GM12865 (cell line): ENCODE measurements around the gene SLC9A9.

Source experiments
- DNase-seq: peaks from one replicate; pipeline ENCODE4 v3.0.0; 2010; ENCODE audit warnings: low read depth
- H3K4me3 ChIP-seq: 2 replicates; pipeline ENCODE4 v1.5.1; 2011; ENCODE audit warnings: mild to moderate bottlenecking, low read depth, low read length, control low read depth
- CTCF ChIP-seq: IDR thresholded peaks from 2 replicates; pipeline ENCODE4 v1.5.1; 2011; ENCODE audit warnings: low read length, control low read depth, low read depth, inconsistent platforms; ENCODE audit not compliant: insufficient read depth; ENCODE audit errors: missing control alignments

The SLC9A9 gene

GRCh38 chr3:143847787-143848631 is at the start of gene SLC9A9:
SLC9A9 (minus strand) TSS chr3:143848468; CDS start chr3:143848322, 146 bp downstream.
- TF ChIP-seq CTCF: no peak
- H3K4me3 ChIP-seq: peak within 1 kb of the TSS; percentile 99
- peak; percentile 84 for DNase-seq

DNA sequence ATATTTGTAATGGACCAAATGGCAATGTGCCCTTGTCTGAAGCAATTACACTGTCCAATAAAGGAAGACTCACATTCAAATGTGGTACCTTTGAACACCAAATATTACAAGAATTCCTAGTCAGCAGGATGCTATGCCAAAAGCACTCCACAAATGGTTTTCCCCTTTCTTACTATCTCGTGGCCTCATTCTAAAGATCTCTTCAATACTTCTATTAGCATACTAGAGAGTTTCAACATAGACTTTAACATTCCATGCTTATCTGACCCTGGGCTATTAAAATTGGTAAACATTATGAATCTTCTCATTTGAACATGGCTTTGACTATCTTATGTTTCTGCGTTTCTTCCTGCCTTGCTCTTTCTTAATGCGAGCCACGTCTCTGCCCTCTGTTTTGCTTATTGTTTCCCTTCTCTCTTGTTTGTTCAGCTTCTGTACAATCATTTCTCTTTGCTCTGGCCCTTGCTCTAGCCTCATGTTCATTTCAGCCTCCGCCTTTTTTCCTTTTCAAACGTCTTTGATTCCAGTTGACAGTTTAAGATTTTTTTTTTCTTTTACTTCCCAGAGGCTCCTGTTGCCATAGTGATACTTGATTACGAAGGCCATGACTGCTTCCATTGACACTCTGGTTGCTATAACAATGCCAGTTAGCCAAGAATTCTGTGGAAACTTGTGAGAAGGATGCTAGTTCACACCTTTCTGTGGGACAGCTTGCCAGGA is 49.5 kb upstream of the SLC9A9 start:
- no peak for TF ChIP-seq CTCF
- DNase-seq: no peak

GRCh38 chr3:143896486-143896885 is 48.2 kb upstream of the SLC9A9 start:
- no peak for DNase-seq
- H3K4me3 ChIP-seq: no peak overlapping the region
- TF ChIP-seq CTCF: no peak

More for the DNA sequence above, 49.5 kb upstream of the SLC9A9 start:
- no peak overlapping the region for H3K4me3 ChIP-seq

DNA sequence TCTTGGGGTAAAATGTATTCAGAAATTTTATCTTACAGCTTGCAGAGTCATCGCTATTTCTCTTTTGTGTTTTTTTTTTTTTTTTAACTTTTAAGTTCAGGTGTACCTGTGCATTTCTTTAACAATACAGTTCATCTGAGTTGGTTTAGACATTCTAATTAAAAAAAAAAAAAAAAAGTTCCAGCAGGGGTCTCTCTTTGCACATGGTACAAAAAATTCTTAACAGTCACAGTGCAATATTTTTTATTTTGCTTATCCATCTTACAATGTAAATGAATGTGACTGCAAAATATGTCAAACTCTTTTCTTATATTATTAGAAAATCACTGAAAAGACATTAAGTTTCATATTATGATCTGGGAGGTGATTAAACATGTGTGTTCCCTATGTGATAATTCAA is 47.5 kb upstream of the SLC9A9 start:
- peak; percentile 21 for DNase-seq
- H3K4me3 ChIP-seq: no peak overlapping the region
- no peak for TF ChIP-seq CTCF

- H3K4me3 ChIP-seq: no peak overlapping the region
- no peak for DNase-seq
- TF ChIP-seq CTCF: no peak
Observed at GRCh38 chr3:143888846-143889245, 40.6 kb upstream of the SLC9A9 start.

- no peak overlapping the region for H3K4me3 ChIP-seq
- no peak for DNase-seq
- no peak for TF ChIP-seq CTCF
Observed at GRCh38 chr3:143888166-143888565, 39.9 kb upstream of the SLC9A9 start.
